Fibroblast of villous mesenchyme (primary cell): ENCODE measurements around the gene AASDHPPT. TPM values are rescaled to one million over a fixed set of nuclear protein-coding genes. Genes with fewer than 3 reads are reported as not detected.

Experiments used
- DNase-seq: peaks from one replicate; pipeline ENCODE4 v3.0.0-alpha.2; 2010; ENCODE audit warnings: low read depth
- H3K4me3 ChIP-seq: 2 replicates; pipeline ENCODE4 v1.5.1; 2011; ENCODE audit warnings: low read depth, mild to moderate bottlenecking, low read length
- CTCF ChIP-seq: IDR thresholded peaks from 2 replicates; pipeline ENCODE4 v1.5.1; 2012; ENCODE audit warnings: low read depth, mild to moderate bottlenecking, low read length; ENCODE audit not compliant: insufficient read depth
- total RNA-seq: library from RNA; depleted of rRNA; stranded (reverse); fragments of >200 nt; gene quantifications from 2 replicates; pipeline ENCODE4 v1.2.3, GENCODE V29; 2012

The AASDHPPT gene
- total RNA-seq, 1 donor = 72.5 TPM

- no peak for DNase-seq
Measured at GRCh38 chr11:106101370-106101769, 23.9 kb downstream of the AASDHPPT start.

GRCh38 chr11:106101819-106102218 lies 24.4 kb downstream of the AASDHPPT start:
- no peak for DNase-seq
- H3K4me3 ChIP-seq = no peak overlapping the region
- TF ChIP-seq CTCF = no peak

More at GRCh38 chr11:106101370-106101769, 23.9 kb downstream of the AASDHPPT start:
- no peak for TF ChIP-seq CTCF
- H3K4me3 ChIP-seq = no peak overlapping the region

GRCh38 chr11:106105986-106106385 lies 28.5 kb downstream of the AASDHPPT start:
- no peak for DNase-seq
- no peak for TF ChIP-seq CTCF
- H3K4me3 ChIP-seq = no peak overlapping the region

- TF ChIP-seq CTCF = no peak
- H3K4me3 ChIP-seq = no peak overlapping the region
- DNase-seq = no peak
Measured at GRCh38 chr11:106121570-106122320, 44.3 kb downstream of the AASDHPPT start.

- no peak overlapping the region for H3K4me3 ChIP-seq
- no peak for TF ChIP-seq CTCF
Measured at GRCh38 chr11:106127604-106128003, 50.1 kb downstream of the AASDHPPT start.

GRCh38 chr11:106128740-106129139 lies 51.3 kb downstream of the AASDHPPT start:
- no peak overlapping the region for H3K4me3 ChIP-seq
- no peak for DNase-seq
- TF ChIP-seq CTCF = no peak

More at GRCh38 chr11:106127604-106128003, 50.1 kb downstream of the AASDHPPT start:
- no peak for DNase-seq

- DNase-seq = no peak
- H3K4me3 ChIP-seq = no peak overlapping the region
- no peak for TF ChIP-seq CTCF
Measured at GRCh38 chr11:106131998-106132397, 54.5 kb downstream of the AASDHPPT start.
